ENCODE results near the gene CRAT. TPM values are rescaled to one million over a fixed set of nuclear protein-coding genes. Genes with fewer than 3 reads are reported as not detected.

Gene CRAT
- total and polyA plus RNA-seq, 2 donors (not counting 1 experiment from before 2014, with no cell fraction given), result 34.0 to 45.1 TPM

GRCh38 chr9:129128689-129129088 is 18.1 kb upstream of the CRAT start:
- H3K4me3 ChIP-seq (replicated peaks in 1 of 4; ENCODE audit: control extremely low read depth in 1 of 4, insufficient read depth in 1 of 4, low read depth in 3 of 4, low read length in 4 of 4), result no peak overlapping the region
- TF ChIP-seq, protein P1, sequence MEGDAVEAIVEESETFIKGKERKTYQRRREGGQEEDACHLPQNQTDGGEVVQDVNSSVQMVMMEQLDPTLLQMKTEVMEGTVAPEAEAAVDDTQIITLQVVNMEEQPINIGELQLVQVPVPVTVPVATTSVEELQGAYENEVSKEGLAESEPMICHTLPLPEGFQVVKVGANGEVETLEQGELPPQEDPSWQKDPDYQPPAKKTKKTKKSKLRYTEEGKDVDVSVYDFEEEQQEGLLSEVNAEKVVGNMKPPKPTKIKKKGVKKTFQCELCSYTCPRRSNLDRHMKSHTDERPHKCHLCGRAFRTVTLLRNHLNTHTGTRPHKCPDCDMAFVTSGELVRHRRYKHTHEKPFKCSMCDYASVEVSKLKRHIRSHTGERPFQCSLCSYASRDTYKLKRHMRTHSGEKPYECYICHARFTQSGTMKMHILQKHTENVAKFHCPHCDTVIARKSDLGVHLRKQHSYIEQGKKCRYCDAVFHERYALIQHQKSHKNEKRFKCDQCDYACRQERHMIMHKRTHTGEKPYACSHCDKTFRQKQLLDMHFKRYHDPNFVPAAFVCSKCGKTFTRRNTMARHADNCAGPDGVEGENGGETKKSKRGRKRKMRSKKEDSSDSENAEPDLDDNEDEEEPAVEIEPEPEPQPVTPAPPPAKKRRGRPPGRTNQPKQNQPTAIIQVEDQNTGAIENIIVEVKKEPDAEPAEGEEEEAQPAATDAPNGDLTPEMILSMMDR (conservative IDR thresholded peaks at IDR 0.05 in 1 of 2, IDR thresholded peaks at IDR 0.05 in 1 of 2; ENCODE audit: low read depth in 1 of 2, low read length in 2 of 2), result no peak
- TF ChIP-seq EZH2 (IDR thresholded peaks at IDR 0.05; ENCODE audit: low read length, missing control alignments), result no peak

GRCh38 chr9:129126749-129127618 is 16.4 kb upstream of the CRAT start:
- no peak for DNase-seq (ENCODE audit: low read depth in 2 of 2)
- Histone ChIP-seq H3K27me3 (ENCODE audit: control insufficient read depth, insufficient read depth, low read length) (no peaks in the 10 kb centered on the region), H3K4me2 (ENCODE audit: extremely low read depth, insufficient read depth, low read length) (no peak overlapping the region), H2AFZ (ENCODE audit: low read length) (no peak overlapping the region), H3K79me2 (ENCODE audit: control insufficient read depth, insufficient read depth, low read length) (no peaks in the 10 kb centered on the region), H3K36me3 (ENCODE audit: control insufficient read depth, insufficient read depth, low read length) (peaks cover 11% of the 10 kb centered on the region), H4K20me1 (ENCODE audit: control insufficient read depth, extremely low read depth, insufficient read depth, low read length) (no peaks in the 10 kb centered on the region), H3K27ac (ENCODE audit: insufficient read depth, low read length) (no peak overlapping the region), H3K4me3 (replicated peaks in 1 of 4; ENCODE audit: control extremely low read depth in 1 of 4, insufficient read depth in 1 of 4, low read depth in 3 of 4, low read length in 4 of 4) (no peak overlapping the region), H3K4me1 (ENCODE audit: control insufficient read depth, extremely low read depth, insufficient read depth, low read length) (peaks cover 2% of the 10 kb centered on the region), H3K9me3 (ENCODE audit: control insufficient read depth, insufficient read depth, low read depth, low read length) (no peaks in the 10 kb centered on the region), H3K9ac (ENCODE audit: insufficient read depth, low read length) (no peak overlapping the region)
- no peak for TF ChIP-seq EZH2 (IDR thresholded peaks at IDR 0.05; ENCODE audit: low read length, missing control alignments)
- TF ChIP-seq, protein P1 (conservative IDR thresholded peaks at IDR 0.05 in 1 of 2, IDR thresholded peaks at IDR 0.05 in 1 of 2; ENCODE audit: low read depth in 1 of 2, low read length in 2 of 2), result no peak

More at GRCh38 chr9:129128689-129129088, 18.1 kb upstream of the CRAT start:
- Histone ChIP-seq H3K9ac (ENCODE audit: insufficient read depth, low read length) (no peak overlapping the region), H2AFZ (ENCODE audit: low read length) (no peak overlapping the region), H3K36me3 (ENCODE audit: control insufficient read depth, insufficient read depth, low read length) (peaks cover 6% of the 10 kb centered on the region), H4K20me1 (ENCODE audit: control insufficient read depth, extremely low read depth, insufficient read depth, low read length) (no peaks in the 10 kb centered on the region), H3K4me2 (ENCODE audit: extremely low read depth, insufficient read depth, low read length) (no peak overlapping the region), H3K27me3 (ENCODE audit: control insufficient read depth, insufficient read depth, low read length) (no peaks in the 10 kb centered on the region), H3K4me1 (ENCODE audit: control insufficient read depth, extremely low read depth, insufficient read depth, low read length) (peaks cover 2% of the 10 kb centered on the region), H3K27ac (ENCODE audit: insufficient read depth, low read length) (no peak overlapping the region), H3K79me2 (ENCODE audit: control insufficient read depth, insufficient read depth, low read length) (no peaks in the 10 kb centered on the region), H3K9me3 (ENCODE audit: control insufficient read depth, insufficient read depth, low read depth, low read length) (no peaks in the 10 kb centered on the region)
- no peak for DNase-seq (ENCODE audit: low read depth in 2 of 2)

DNA sequence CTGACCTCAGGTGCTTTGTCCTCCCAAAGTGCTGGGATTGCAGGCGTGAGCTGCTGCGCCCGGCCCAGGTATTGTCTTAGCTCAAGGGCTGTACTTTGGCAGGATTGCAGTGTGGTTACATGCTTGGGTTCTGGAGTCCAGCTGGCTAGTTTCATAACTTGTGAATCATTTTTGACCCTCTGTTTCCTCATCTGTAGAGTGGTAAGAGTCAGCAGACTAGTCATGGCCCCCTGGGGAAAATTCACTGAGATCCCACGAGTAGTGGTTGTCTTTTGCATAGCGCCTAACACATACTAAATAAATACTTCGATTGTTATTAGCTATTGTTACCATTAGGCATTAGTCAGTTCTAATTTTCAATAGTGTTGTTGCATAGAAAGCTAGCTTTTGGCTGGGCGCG is 14.9 kb upstream of the CRAT start:
- H3K9me3 ChIP-seq (ENCODE audit: control insufficient read depth, insufficient read depth, low read depth, low read length), result no peaks in the 10 kb centered on the region
- no peak overlapping the region for H3K9ac ChIP-seq (ENCODE audit: insufficient read depth, low read length)
- peak; percentile 90 to 93 for DNase-seq (ENCODE audit: low read depth in 2 of 2)
- H2AFZ ChIP-seq (ENCODE audit: low read length), result no peak overlapping the region
- no peaks in the 10 kb centered on the region for H3K79me2 ChIP-seq (ENCODE audit: control insufficient read depth, insufficient read depth, low read length)
- H3K27ac ChIP-seq (ENCODE audit: insufficient read depth, low read length), result no peak overlapping the region
- H3K4me1 ChIP-seq (ENCODE audit: control insufficient read depth, extremely low read depth, insufficient read depth, low read length), result peaks cover 12% of the 10 kb centered on the region
- peaks cover 13% of the 10 kb centered on the region for H3K36me3 ChIP-seq (ENCODE audit: control insufficient read depth, insufficient read depth, low read length)
- no peaks in the 10 kb centered on the region for H3K27me3 ChIP-seq (ENCODE audit: control insufficient read depth, insufficient read depth, low read length)
- no peak overlapping the region for H3K4me2 ChIP-seq (ENCODE audit: extremely low read depth, insufficient read depth, low read length)
- no peak overlapping the region for H3K4me3 ChIP-seq (replicated peaks in 1 of 4; ENCODE audit: control extremely low read depth in 1 of 4, insufficient read depth in 1 of 4, low read depth in 3 of 4, low read length in 4 of 4)
- no peak for TF ChIP-seq EZH2 (IDR thresholded peaks at IDR 0.05; ENCODE audit: low read length, missing control alignments)
- TF ChIP-seq, protein P1 (conservative IDR thresholded peaks at IDR 0.05 in 1 of 2, IDR thresholded peaks at IDR 0.05 in 1 of 2; ENCODE audit: low read depth in 1 of 2, low read length in 2 of 2), result no peak
- H4K20me1 ChIP-seq (ENCODE audit: control insufficient read depth, extremely low read depth, insufficient read depth, low read length), result no peaks in the 10 kb centered on the region
